ENCODE measurements around the gene PGGHG. TPM values are rescaled to one million over a fixed set of nuclear protein-coding genes. Genes with fewer than 3 reads are reported as not detected.
"Not testable (repeated sequence)": the region's sequence is repeated elsewhere in the genome, so short reads cannot be mapped to it uniquely, and the experiment has no call there.

PGGHG gene
- polyA plus RNA-seq, 4 donors: 86.9 to 154 (median 122) TPM

GRCh38 chr11:330694-331357 lies 41.9 kb downstream of the PGGHG start:
- Histone ChIP-seq H3K27me3 (ENCODE audit: control insufficient read depth in 3 of 3, insufficient read depth in 3 of 3, low read length in 3 of 3) (no peaks in the 10 kb centered on the region), H3K4me3 (ENCODE audit: low read depth in 1 of 3, low read length in 3 of 3) (no peak overlapping the region), H3K27ac (ENCODE audit: low read depth in 1 of 3, low read length in 2 of 3) (no peak overlapping the region), H3K4me1 (ENCODE audit: control insufficient read depth in 3 of 3, insufficient read depth in 2 of 3, low read depth in 1 of 3, low read length in 2 of 3) (peaks cover 0 to 37% (median 14%) of the 10 kb centered on the region in 3 donors), H3K36me3 (ENCODE audit: control insufficient read depth in 3 of 3, insufficient read depth in 2 of 3, low read depth in 1 of 3, low read length in 3 of 3) (no peaks in the 10 kb centered on the region), H3K9me3 (ENCODE audit: control insufficient read depth in 2 of 2, insufficient read depth in 1 of 2, low read depth in 1 of 2, low read length in 1 of 2) (no peaks in the 10 kb centered on the region)
- FAIRE-seq (no peak), DNase-seq (no peak)
- whole genome bisulfite sequencing, 3 donors: 65 to 86% (median 75%) methylated on average over 34 of the region's 34 CpGs

- Histone ChIP-seq H3K36me3 (ENCODE audit: control insufficient read depth in 3 of 3, insufficient read depth in 2 of 3, low read depth in 1 of 3, low read length in 3 of 3) (no peaks in the 10 kb centered on the region), H3K27ac (ENCODE audit: low read depth in 1 of 3, low read length in 2 of 3) (no peak overlapping the region), H3K4me1 (ENCODE audit: control insufficient read depth in 3 of 3, insufficient read depth in 2 of 3, low read depth in 1 of 3, low read length in 2 of 3) (peaks cover 0 to 37% (median 13%) of the 10 kb centered on the region in 3 donors), H3K9me3 (ENCODE audit: control insufficient read depth in 2 of 2, insufficient read depth in 1 of 2, low read depth in 1 of 2, low read length in 1 of 2) (no peaks in the 10 kb centered on the region), H3K27me3 (ENCODE audit: control insufficient read depth in 3 of 3, insufficient read depth in 3 of 3, low read length in 3 of 3) (no peaks in the 10 kb centered on the region), H3K4me3 (ENCODE audit: low read depth in 1 of 3, low read length in 3 of 3) (no peak overlapping the region)
- FAIRE-seq (no peak), DNase-seq (no peak)
- 82 to 88% (median 84%) methylated on average over 17 to 19 of the region's 19 CpGs for WGBS, 3 donors
Measured at GRCh38 chr11:331358-332060, 42.6 kb downstream of the PGGHG start.

- WGBS, 3 donors: 79 to 90% (median 82%) methylated on average over 23 of the region's 23 CpGs
- Histone ChIP-seq H3K4me1 (ENCODE audit: control insufficient read depth in 3 of 3, insufficient read depth in 2 of 3, low read depth in 1 of 3, low read length in 2 of 3) (peaks cover 0 to 30% (median 7%) of the 10 kb centered on the region in 3 donors), H3K4me3 (ENCODE audit: low read depth in 1 of 3, low read length in 3 of 3) (no peak overlapping the region), H3K36me3 (ENCODE audit: control insufficient read depth in 3 of 3, insufficient read depth in 2 of 3, low read depth in 1 of 3, low read length in 3 of 3) (no peaks in the 10 kb centered on the region), H3K27ac (ENCODE audit: low read depth in 1 of 3, low read length in 2 of 3) (no peak overlapping the region), H3K9me3 (ENCODE audit: control insufficient read depth in 2 of 2, insufficient read depth in 1 of 2, low read depth in 1 of 2, low read length in 1 of 2) (no peaks in the 10 kb centered on the region), H3K27me3 (ENCODE audit: control insufficient read depth in 3 of 3, insufficient read depth in 3 of 3, low read length in 3 of 3) (no peaks in the 10 kb centered on the region)
- FAIRE-seq (no peak), DNase-seq (no peak)
Measured at GRCh38 chr11:332651-333480, 43.9 kb downstream of the PGGHG start.

GRCh38 chr11:333616-334263 lies 44.8 kb downstream of the PGGHG start:
- peaks cover 0 to 30% (median 7%) of the 10 kb centered on the region in 3 donors for H3K4me1 ChIP-seq (ENCODE audit: control insufficient read depth in 3 of 3, insufficient read depth in 2 of 3, low read depth in 1 of 3, low read length in 2 of 3)
- WGBS, 3 donors: 89% methylated on average over 17 of the region's 17 CpGs
- H3K27me3 ChIP-seq (ENCODE audit: control insufficient read depth in 3 of 3, insufficient read depth in 3 of 3, low read length in 3 of 3); FAIRE-seq; H3K4me3 ChIP-seq (ENCODE audit: low read depth in 1 of 3, low read length in 3 of 3); DNase-seq; H3K36me3 ChIP-seq (ENCODE audit: control insufficient read depth in 3 of 3, insufficient read depth in 2 of 3, low read depth in 1 of 3, low read length in 3 of 3); H3K9me3 ChIP-seq (ENCODE audit: control insufficient read depth in 2 of 2, insufficient read depth in 1 of 2, low read depth in 1 of 2, low read length in 1 of 2): not testable (repeated sequence)
- H3K27ac ChIP-seq (ENCODE audit: low read depth in 1 of 3, low read length in 2 of 3): peak overlapping the region in 2 of 3 donors; percentile 27 to 65

- WGBS, 3 donors: 58 to 83% (median 77%) methylated on average over 25 of the region's 25 CpGs
- DNase-seq (peak in 1 of 2 donors; percentile 75), FAIRE-seq (no peak)
- Histone ChIP-seq H3K4me1 (ENCODE audit: control insufficient read depth in 3 of 3, insufficient read depth in 2 of 3, low read depth in 1 of 3, low read length in 2 of 3) (peaks cover 0 to 27% (median 7%) of the 10 kb centered on the region in 3 donors), H3K4me3 (ENCODE audit: low read depth in 1 of 3, low read length in 3 of 3) (no peak overlapping the region), H3K9me3 (ENCODE audit: control insufficient read depth in 2 of 2, insufficient read depth in 1 of 2, low read depth in 1 of 2, low read length in 1 of 2) (no peaks in the 10 kb centered on the region), H3K27me3 (ENCODE audit: control insufficient read depth in 3 of 3, insufficient read depth in 3 of 3, low read length in 3 of 3) (no peaks in the 10 kb centered on the region), H3K36me3 (ENCODE audit: control insufficient read depth in 3 of 3, insufficient read depth in 2 of 3, low read depth in 1 of 3, low read length in 3 of 3) (no peaks in the 10 kb centered on the region), H3K27ac (ENCODE audit: low read depth in 1 of 3, low read length in 2 of 3) (peak overlapping the region in 2 of 3 donors; percentile 27 to 65)
Measured at GRCh38 chr11:334264-334994, 45.5 kb downstream of the PGGHG start.

GRCh38 chr11:335779-336658 lies 47.1 kb downstream of the PGGHG start:
- 41 to 62% (median 53%) methylated on average over 14 to 15 of the region's 15 CpGs for WGBS, 3 donors
- Histone ChIP-seq H3K36me3 (ENCODE audit: control insufficient read depth in 3 of 3, insufficient read depth in 2 of 3, low read depth in 1 of 3, low read length in 3 of 3) (no peaks in the 10 kb centered on the region), H3K4me1 (ENCODE audit: control insufficient read depth in 3 of 3, insufficient read depth in 2 of 3, low read depth in 1 of 3, low read length in 2 of 3) (peaks cover 0 to 27% (median 7%) of the 10 kb centered on the region in 3 donors), H3K9me3 (ENCODE audit: control insufficient read depth in 2 of 2, insufficient read depth in 1 of 2, low read depth in 1 of 2, low read length in 1 of 2) (no peaks in the 10 kb centered on the region), H3K4me3 (ENCODE audit: low read depth in 1 of 3, low read length in 3 of 3) (no peak overlapping the region), H3K27ac (ENCODE audit: low read depth in 1 of 3, low read length in 2 of 3) (peak overlapping the region in 2 of 3 donors; percentile 80 to 90), H3K27me3 (ENCODE audit: control insufficient read depth in 3 of 3, insufficient read depth in 3 of 3, low read length in 3 of 3) (no peaks in the 10 kb centered on the region)
- no peak for FAIRE-seq
- peak in 1 of 2 donors; percentile 54 for DNase-seq

- H3K4me1 ChIP-seq (ENCODE audit: control insufficient read depth in 3 of 3, insufficient read depth in 2 of 3, low read depth in 1 of 3, low read length in 2 of 3): peaks cover 0 to 27% (median 7%) of the 10 kb centered on the region in 3 donors
- peak overlapping the region in 2 of 3 donors; percentile 80 to 90 for H3K27ac ChIP-seq (ENCODE audit: low read depth in 1 of 3, low read length in 2 of 3)
- WGBS, 3 donors: 23 to 61% (median 48%) methylated on average over 4 of the region's 4 CpGs
- DNase-seq: peak in 1 of 2 donors; percentile 43
- H3K36me3 ChIP-seq (ENCODE audit: control insufficient read depth in 3 of 3, insufficient read depth in 2 of 3, low read depth in 1 of 3, low read length in 3 of 3): no peaks in the 10 kb centered on the region
- FAIRE-seq: no peak
- no peaks in the 10 kb centered on the region for H3K9me3 ChIP-seq (ENCODE audit: control insufficient read depth in 2 of 2, insufficient read depth in 1 of 2, low read depth in 1 of 2, low read length in 1 of 2)
- no peaks in the 10 kb centered on the region for H3K27me3 ChIP-seq (ENCODE audit: control insufficient read depth in 3 of 3, insufficient read depth in 3 of 3, low read length in 3 of 3)
- H3K4me3 ChIP-seq (ENCODE audit: low read depth in 1 of 3, low read length in 3 of 3): no peak overlapping the region
Measured at GRCh38 chr11:336659-337198, 47.8 kb downstream of the PGGHG start.
